Ovary (tissue), 9 donors: ENCODE measurements around the gene FURIN. TPM values are rescaled to one million over a fixed set of nuclear protein-coding genes. Genes with fewer than 3 reads are reported as not detected.

Experiments
- DNase-seq, 5 donors: peaks; one replicate each; pipeline ENCODE4 v3.0.0-alpha.2; 2019 to 2020
- H3K27ac ChIP-seq, 2 donors: fragments of 200-600 bp; one replicate each; pipeline versions ENCODE4 v1.5.1 to v1.8.0; 2019 to 2022
- H3K27me3 ChIP-seq: fragments of 200-600 bp; one replicate; pipeline ENCODE4 v1.8.0; 2022
- H3K36me3 ChIP-seq: fragments of 200-600 bp; sonication (generic); one replicate; pipeline ENCODE4 v1.5.1; 2019
- H3K4me1 ChIP-seq: one replicate; pipeline ENCODE4 v1.8.1; 2013; ENCODE audit warnings: mild to moderate bottlenecking, moderate library complexity; ENCODE audit not compliant: insufficient read depth
- H3K4me3 ChIP-seq: fragments of 200-600 bp; sonication (generic); one replicate; pipeline ENCODE4 v1.5.1; 2017
- H3K9me3 ChIP-seq, 2 donors: fragments of 200-600 bp in 1 of 2; sonication (generic) in 1 of 2; one replicate each; pipeline versions ENCODE4 v1.5.1 to v1.8.1; 2013 to 2019; ENCODE audit warnings: mild to moderate bottlenecking in 1 of 2, moderate library complexity in 1 of 2
- CTCF ChIP-seq, 3 donors: fragments of 450-650 bp in 2 of 3; fragments of 200-600 bp in 1 of 3; IDR thresholded peaks; one replicate each; pipeline versions ENCODE4 v1.5.1 to v1.8.0; 2016 to 2022; ENCODE audit warnings: antibody characterized with exemption in 3 of 3, mild to moderate bottlenecking in 1 of 3
- EP300 ChIP-seq: sonication (generic); formaldehyde crosslinking; IDR thresholded peaks from one replicate; pipeline ENCODE4 v1.6.1; 2017; ENCODE audit warnings: antibody characterized with exemption
- POLR2A ChIP-seq: fragments of 450-650 bp; IDR thresholded peaks from one replicate; pipeline ENCODE4 v1.6.1; 2017; ENCODE audit warnings: antibody characterized with exemption, mild to moderate bottlenecking, moderate library complexity
- WGBS, 3 donors: extraction: QIAGEN DNeasy Blood & Tissue Kit in 1 of 3; methylation state at CpG; one replicate each; pipeline versions ENCODE4 v1.1.5 to v1.1.7; 2013 to 2017; 5-methylcytosine and 5-hydroxymethylcytosine counted together
- intact Hi-C, 4 donors: fragments of 100-400 bp; cut with DNase I; formaldehyde crosslinking; loops; one replicate each; pipeline versions ENCODE4 v1.11.0 to v1.15.1; 2022 to 2023
- polyA plus RNA-seq, 2 donors: library from polyadenylated mRNA; stranded (reverse); fragments of 200-250 nt in 1 of 2; fragments of 350-450 nt in 1 of 2; fragmentation: Illumina TruSeq in 1 of 2; extraction: RNeasy Lipid Tissue Mini Kit (QIAGEN cat#74804) in 1 of 2; gene quantifications; one replicate each; pipeline ENCODE4 v1.2.3, GENCODE V29; 2013 to 2014
- total RNA-seq, 7 donors: library from RNA; depleted of rRNA in 2 of 7; stranded (reverse); fragments of >200 nt in 2 of 7; fragmentation: NEBNext Ultra II Directional in 3 of 7; extraction: Animal tissue kit (Norgen Biotek cat#: 25700) in 3 of 7; gene quantifications; one replicate each; pipeline versions ENCODE4 v1.1.0 to v1.2.4, GENCODE V29; 2016 to 2023
- donor health status: DM: no; HTN: no; CAD: no; lungs with moderate emphysema.
- donor health status: DM: no; HTN: no; CAD: no.
- donor health status: Bipolar disorder and iron deficiency.
- donor health status: DM: yes; HTN: yes; CAD: no.
- donor health status: DM: no; HTN: no; CAD: no.
- donor health status: DM: yes; HTN: yes; CAD: no.

Gene FURIN
- total and polyA plus RNA-seq, 9 donors, result 6.2 to 38.6 (median 33.7) TPM

- TF ChIP-seq EP300 (no peak), POLR2A (no peak), CTCF (IDR thresholded peaks at IDR 0.05) (no peak)
- H3K27me3 ChIP-seq, result no peaks in the 10 kb centered on the region
- no peaks in the 10 kb centered on the region for H3K4me1 ChIP-seq
- DNase-seq, result no peak
- H3K9me3 ChIP-seq, result no peaks in the 10 kb centered on the region
- no peak overlapping the region for H3K4me3 ChIP-seq
- WGBS, 3 donors, result 73 to 81% (median 77%) methylated on average over 6 of the region's 6 CpGs
- no peak overlapping the region for H3K27ac ChIP-seq
- intact Hi-C loops, result no loop called here
- H3K36me3 ChIP-seq, result no peaks in the 10 kb centered on the region
Observed at GRCh38 chr15:90829126-90829525, 39.3 kb upstream of the FURIN start.

GRCh38 chr15:90829942-90830440, 38.4 kb upstream of the FURIN start:
- intact Hi-C loops, result no loop called here
- Histone ChIP-seq H3K4me3 (no peak overlapping the region), H3K27ac (no peak overlapping the region), H3K36me3 (no peaks in the 10 kb centered on the region), H3K9me3 (no peaks in the 10 kb centered on the region), H3K27me3 (no peaks in the 10 kb centered on the region), H3K4me1 (no peaks in the 10 kb centered on the region)
- TF ChIP-seq EP300, result no peak
- no peak for TF ChIP-seq CTCF (IDR thresholded peaks at IDR 0.05)
- TF ChIP-seq POLR2A, result no peak
- WGBS, 3 donors, result 55 to 69% (median 67%) methylated on average over 15 of the region's 15 CpGs
- no peak for DNase-seq

DNA sequence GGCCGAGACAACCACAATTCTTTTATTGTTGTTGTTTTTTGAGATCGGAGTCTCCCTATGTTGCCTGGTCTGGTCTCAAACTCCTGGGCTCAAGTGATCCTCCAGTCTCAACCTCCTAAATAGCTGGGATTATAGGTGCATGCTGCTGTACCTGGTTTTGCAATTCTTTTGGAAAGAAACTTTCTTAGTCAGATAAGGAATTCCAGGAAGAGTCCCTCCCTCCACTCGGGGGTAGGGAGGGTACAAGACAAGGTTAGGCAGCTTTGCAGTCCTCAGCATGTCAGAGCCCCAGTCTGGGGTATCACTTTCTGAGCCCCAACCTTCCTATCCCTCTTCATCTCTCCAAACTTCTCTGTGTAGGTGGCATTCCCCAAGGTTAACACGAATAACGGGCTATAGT, 33.8 kb upstream of the FURIN start:
- Histone ChIP-seq H3K4me1 (no peaks in the 10 kb centered on the region), H3K27me3 (no peaks in the 10 kb centered on the region), H3K27ac (no peak overlapping the region), H3K4me3 (no peak overlapping the region), H3K36me3 (no peaks in the 10 kb centered on the region), H3K9me3 (no peaks in the 10 kb centered on the region)
- intact Hi-C loops, result loop anchor here in 1 of 4 donors (5.0 kb wide), 1 partner anchor 1827 kb away; no protein-coding TSS in a partner anchor
- no peak for DNase-seq
- TF ChIP-seq EP300 (no peak), CTCF (IDR thresholded peaks at IDR 0.05) (no peak), POLR2A (no peak)
- WGBS, 3 donors, result 58 to 65% (median 62%) methylated on average over 5 of the region's 5 CpGs

DNA sequence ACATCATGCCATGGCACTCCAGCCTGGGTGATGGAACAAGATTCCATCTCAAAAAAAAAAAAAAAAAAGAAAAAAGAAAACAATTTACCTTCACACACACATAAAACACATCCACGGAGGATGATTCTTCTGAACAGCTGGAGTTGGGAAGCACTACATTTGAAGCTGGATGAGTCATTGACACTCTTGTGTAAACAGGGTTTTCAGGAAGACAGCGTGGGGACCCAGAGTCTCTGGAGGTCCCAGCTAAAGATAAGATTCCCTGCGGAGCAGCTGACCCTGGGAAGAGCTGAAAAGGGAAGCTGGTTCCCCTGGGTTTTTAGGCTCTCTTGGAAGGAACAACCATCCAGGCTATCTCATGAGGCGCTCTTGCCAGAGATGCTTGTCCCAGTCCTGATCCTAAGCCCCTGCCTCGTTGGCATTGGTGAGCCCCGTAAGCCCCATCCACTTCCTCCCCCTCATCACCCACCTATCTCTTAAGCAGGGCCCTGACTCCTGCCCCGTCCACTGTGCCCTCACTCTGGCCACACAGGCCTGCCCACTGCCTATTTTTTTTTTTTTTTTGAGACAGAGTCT, 32.0 kb upstream of the FURIN start:
- DNase-seq, result no peak
- no peak overlapping the region for H3K27ac ChIP-seq
- intact Hi-C loops, result loop anchor here in 1 of 4 donors (5.0 kb wide), 1 partner anchor 1829 kb away; no protein-coding TSS in a partner anchor
- TF ChIP-seq CTCF (IDR thresholded peaks at IDR 0.05), result no peak
- no peak for TF ChIP-seq EP300
- TF ChIP-seq POLR2A, result no peak
- 30 to 44% (median 37%) methylated on average over 7 of the region's 7 CpGs for WGBS, 3 donors
- H3K9me3 ChIP-seq, result no peaks in the 10 kb centered on the region
- H3K27me3 ChIP-seq, result no peaks in the 10 kb centered on the region
- no peaks in the 10 kb centered on the region for H3K4me1 ChIP-seq
- H3K4me3 ChIP-seq, result no peak overlapping the region
- H3K36me3 ChIP-seq, result no peaks in the 10 kb centered on the region
